ENCODE data around the gene RUBCN.
"Not testable (repeated sequence)": the region's sequence is repeated elsewhere in the genome, so short reads cannot be mapped to it uniquely, and the experiment has no call there.

The RUBCN gene

GRCh38 chr3:197659144-197659543 lies 77.6 kb downstream of the RUBCN start:
- H3K4me3 Mint-ChIP-seq, H3K4me1 Mint-ChIP-seq, H3K27me3 Mint-ChIP-seq, H3K27ac Mint-ChIP-seq, H3K36me3 Mint-ChIP-seq, H3K9me3 Mint-ChIP-seq: not testable (repeated sequence)

- H3K27me3 Mint-ChIP-seq, H3K4me3 Mint-ChIP-seq, H3K27ac Mint-ChIP-seq, H3K9me3 Mint-ChIP-seq, H3K4me1 Mint-ChIP-seq, H3K36me3 Mint-ChIP-seq: not testable (repeated sequence)
Observed at GRCh38 chr3:197658706-197659105, 78.0 kb downstream of the RUBCN start.

GRCh38 chr3:197657541-197658292 lies 79.0 kb downstream of the RUBCN start:
- H3K4me3 Mint-ChIP-seq, H3K36me3 Mint-ChIP-seq, H3K4me1 Mint-ChIP-seq, H3K27ac Mint-ChIP-seq, H3K27me3 Mint-ChIP-seq, H3K9me3 Mint-ChIP-seq: not testable (repeated sequence)

- H3K9me3 Mint-ChIP-seq, H3K4me3 Mint-ChIP-seq, H3K27me3 Mint-ChIP-seq, H3K36me3 Mint-ChIP-seq, H3K4me1 Mint-ChIP-seq: not testable (repeated sequence)
- peak overlapping the region; percentile 62 for H3K27ac Mint-ChIP-seq
Observed at GRCh38 chr3:197656960-197657359, 79.7 kb downstream of the RUBCN start.

GRCh38 chr3:197656129-197656528 lies 80.6 kb downstream of the RUBCN start:
- H3K36me3 Mint-ChIP-seq, H3K27me3 Mint-ChIP-seq, H3K9me3 Mint-ChIP-seq: not testable (repeated sequence)
- peak overlapping the region; percentile 79 for H3K4me3 Mint-ChIP-seq
- H3K27ac Mint-ChIP-seq: peak overlapping the region; percentile 83
- H3K4me1 Mint-ChIP-seq: peaks cover 16% of the 10 kb centered on the region

- not testable (repeated sequence) for H3K27me3 Mint-ChIP-seq, H3K36me3 Mint-ChIP-seq, H3K27ac Mint-ChIP-seq, H3K9me3 Mint-ChIP-seq, H3K4me3 Mint-ChIP-seq
- peaks cover 20% of the 10 kb centered on the region for H3K4me1 Mint-ChIP-seq
Observed at GRCh38 chr3:197654998-197655330, 81.7 kb downstream of the RUBCN start.

GRCh38 chr3:197654090-197654997 lies 82.4 kb downstream of the RUBCN start:
- not testable (repeated sequence) for H3K27ac Mint-ChIP-seq, H3K4me3 Mint-ChIP-seq, H3K9me3 Mint-ChIP-seq, H3K27me3 Mint-ChIP-seq, H3K36me3 Mint-ChIP-seq
- peaks cover 20% of the 10 kb centered on the region for H3K4me1 Mint-ChIP-seq

- not testable (repeated sequence) for H3K4me3 Mint-ChIP-seq, H3K27ac Mint-ChIP-seq, H3K27me3 Mint-ChIP-seq, H3K9me3 Mint-ChIP-seq, H3K36me3 Mint-ChIP-seq
- H3K4me1 Mint-ChIP-seq: peaks cover 20% of the 10 kb centered on the region
Observed at GRCh38 chr3:197652860-197653259, 83.8 kb downstream of the RUBCN start.

- H3K4me3 Mint-ChIP-seq, H3K36me3 Mint-ChIP-seq, H3K27me3 Mint-ChIP-seq, H3K27ac Mint-ChIP-seq, H3K9me3 Mint-ChIP-seq: not testable (repeated sequence)
- peaks cover 16% of the 10 kb centered on the region for H3K4me1 Mint-ChIP-seq
Observed at GRCh38 chr3:197647649-197648048, 89.1 kb downstream of the RUBCN start.

- not testable (repeated sequence) for H3K27ac Mint-ChIP-seq, H3K27me3 Mint-ChIP-seq, H3K36me3 Mint-ChIP-seq, H3K4me3 Mint-ChIP-seq, H3K9me3 Mint-ChIP-seq
- peaks cover 13% of the 10 kb centered on the region for H3K4me1 Mint-ChIP-seq
Observed at GRCh38 chr3:197647191-197647590, 89.5 kb downstream of the RUBCN start.

GRCh38 chr3:197646294-197646693 lies 90.4 kb downstream of the RUBCN start:
- H3K36me3 Mint-ChIP-seq, H3K4me1 Mint-ChIP-seq, H3K4me3 Mint-ChIP-seq, H3K9me3 Mint-ChIP-seq, H3K27me3 Mint-ChIP-seq: not testable (repeated sequence)
- peak overlapping the region; percentile 4 for H3K27ac Mint-ChIP-seq

GRCh38 chr3:197637556-197637955 lies 99.1 kb downstream of the RUBCN start:
- not testable (repeated sequence) for H3K36me3 Mint-ChIP-seq, H3K4me3 Mint-ChIP-seq, H3K27ac Mint-ChIP-seq, H3K9me3 Mint-ChIP-seq, H3K4me1 Mint-ChIP-seq, H3K27me3 Mint-ChIP-seq

GRCh38 chr3:197631989-197632388 lies 104.7 kb downstream of the RUBCN start:
- not testable (repeated sequence) for H3K9me3 Mint-ChIP-seq, H3K4me3 Mint-ChIP-seq, H3K36me3 Mint-ChIP-seq, H3K4me1 Mint-ChIP-seq, H3K27ac Mint-ChIP-seq, H3K27me3 Mint-ChIP-seq

- not testable (repeated sequence) for H3K27ac Mint-ChIP-seq, H3K4me1 Mint-ChIP-seq
Observed at GRCh38 chr3:197630766-197631165, 105.9 kb downstream of the RUBCN start.

GRCh38 chr3:197629286-197629685 lies 107.4 kb downstream of the RUBCN start:
- H3K4me1 Mint-ChIP-seq, H3K9me3 Mint-ChIP-seq, H3K4me3 Mint-ChIP-seq, H3K27me3 Mint-ChIP-seq, H3K27ac Mint-ChIP-seq, H3K36me3 Mint-ChIP-seq: not testable (repeated sequence)

More at GRCh38 chr3:197630766-197631165, 105.9 kb downstream of the RUBCN start:
- not testable (repeated sequence) for H3K9me3 Mint-ChIP-seq, H3K36me3 Mint-ChIP-seq, H3K4me3 Mint-ChIP-seq, H3K27me3 Mint-ChIP-seq

GRCh38 chr3:197627772-197628523 lies 108.8 kb downstream of the RUBCN start:
- not testable (repeated sequence) for H3K27ac Mint-ChIP-seq, H3K4me1 Mint-ChIP-seq, H3K9me3 Mint-ChIP-seq, H3K27me3 Mint-ChIP-seq, H3K36me3 Mint-ChIP-seq
- H3K4me3 Mint-ChIP-seq: peak overlapping the region; percentile 77

Data from activated naive CD4-positive, alpha-beta T cell treated with anti-CD3 and anti-CD28 coated beads, Interleukin-2, amount 50 U/mL, for 24 hours (primary cell).